Fibroblast of lung (primary cell): ENCODE results near the gene SIX3. TPM values are rescaled to one million over a fixed set of nuclear protein-coding genes. Genes with fewer than 3 reads are reported as not detected.

Experiments
- DNase-seq, 2 donors: peaks; one replicate each; pipeline versions ENCODE4 v3.0.0 to v3.0.0-alpha.2; 2010; ENCODE audit warnings: low read depth in 2 of 2
- H2AFZ ChIP-seq: 2 replicates; pipeline ENCODE4 v1.5.1; 2012; ENCODE audit warnings: low read length, control low read depth, inconsistent platforms
- H3K27ac ChIP-seq: 2 replicates; pipeline ENCODE4 v1.5.1; 2011; ENCODE audit warnings: low read length, control low read depth; ENCODE audit not compliant: insufficient read depth
- H3K27me3 ChIP-seq: 2 replicates; pipeline ENCODE4 v1.5.1; 2011; ENCODE audit warnings: mild to moderate bottlenecking, low read length; ENCODE audit not compliant: control insufficient read depth, insufficient read depth
- H3K36me3 ChIP-seq: 2 replicates; pipeline ENCODE4 v1.5.1; 2011; ENCODE audit warnings: low read length; ENCODE audit not compliant: control insufficient read depth, insufficient read depth
- H3K4me1 ChIP-seq: 2 replicates; pipeline ENCODE4 v1.5.1; 2011; ENCODE audit warnings: low read length; ENCODE audit not compliant: control insufficient read depth, insufficient read depth; ENCODE audit errors: extremely low read depth
- H3K4me2 ChIP-seq: 2 replicates; pipeline ENCODE4 v1.5.1; 2011; ENCODE audit warnings: low read length, control low read depth; ENCODE audit not compliant: insufficient read depth; ENCODE audit errors: extremely low read depth
- H3K4me3 ChIP-seq, 4 experiments: fragments of 200-600 bp in 1 of 4; sonication (generic) in 1 of 4; replicated peaks in 1 of 4; 2 replicates each; pipeline ENCODE4 v1.5.1; 2011 to 2016; ENCODE audit warnings: low read length in 4 of 4, low read depth in 3 of 4, mild to moderate bottlenecking in 3 of 4, control low read depth in 2 of 4, inconsistent platforms in 1 of 4, mixed read lengths in 1 of 4; ENCODE audit not compliant: insufficient read depth in 1 of 4; ENCODE audit errors: control extremely low read depth in 1 of 4
- H3K79me2 ChIP-seq: 2 replicates; pipeline ENCODE4 v1.5.1; 2012; ENCODE audit warnings: mild to moderate bottlenecking, low read length, inconsistent platforms; ENCODE audit not compliant: control insufficient read depth, insufficient read depth
- H3K9ac ChIP-seq: 2 replicates; pipeline ENCODE4 v1.5.1; 2011; ENCODE audit warnings: mild to moderate bottlenecking, low read length, control low read depth; ENCODE audit not compliant: insufficient read depth
- H3K9me3 ChIP-seq: 2 replicates; pipeline ENCODE4 v1.5.1; 2012; ENCODE audit warnings: low read depth, low read length; ENCODE audit not compliant: control insufficient read depth, insufficient read depth
- H4K20me1 ChIP-seq: 2 replicates; pipeline ENCODE4 v1.5.1; 2011; ENCODE audit warnings: low read length; ENCODE audit not compliant: control insufficient read depth, insufficient read depth; ENCODE audit errors: extremely low read depth
- CTCF ChIP-seq, 2 donors: IDR thresholded peaks in 1 of 2; conservative IDR thresholded peaks in 1 of 2; 1 replicate in 1 of 2; 2 replicates in 1 of 2; pipeline ENCODE4 v1.5.1; 2011 to 2012; ENCODE audit warnings: low read length in 2 of 2, control low read depth in 1 of 2, inconsistent platforms in 1 of 2, low read depth in 1 of 2, mild to moderate bottlenecking in 1 of 2
- EZH2 ChIP-seq: IDR thresholded peaks from 2 replicates; pipeline ENCODE4 v1.5.1; 2012; ENCODE audit warnings: low read length, control low read depth, mild to moderate bottlenecking; ENCODE audit errors: missing control alignments
- polyA plus RNA-seq, 2 donors: library from polyadenylated mRNA; depleted of rRNA in 1 of 2; stranded (reverse) in 1 of 2; unstranded in 1 of 2; fragments of >200 nt; gene quantifications; 2 replicates each; pipeline ENCODE4 v1.2.1, GENCODE V29; 2011 to 2012; ENCODE audit warnings: missing spikeins in 1 of 2
- total RNA-seq: library from RNA; depleted of rRNA; stranded (reverse); fragments of >200 nt; gene quantifications from 2 replicates; pipeline ENCODE4 v1.2.1, GENCODE V29; 2014

SIX3 gene
- total and polyA plus RNA-seq, 2 donors (not counting 1 experiment from before 2014, with no cell fraction given) = not detected

GRCh38 chr2:44960871-44961270, 19.4 kb downstream of the SIX3 start:
- DNase-seq = no peak
- H3K9ac ChIP-seq = no peak overlapping the region
- no peak overlapping the region for H3K27ac ChIP-seq
- H3K27me3 ChIP-seq = no peaks in the 10 kb centered on the region
- no peak overlapping the region for H3K4me3 ChIP-seq
- H3K4me1 ChIP-seq = peaks cover 15% of the 10 kb centered on the region
- H3K4me2 ChIP-seq = no peak overlapping the region
- H3K36me3 ChIP-seq = no peaks in the 10 kb centered on the region
- no peaks in the 10 kb centered on the region for H3K9me3 ChIP-seq
- no peak overlapping the region for H2AFZ ChIP-seq
- TF ChIP-seq CTCF (conservative IDR thresholded peaks at IDR 0.05 in 1 of 2, IDR thresholded peaks at IDR 0.05 in 1 of 2; ENCODE audit: low read depth in 1 of 2, low read length in 2 of 2) = no peak
- no peak for TF ChIP-seq EZH2
- no peaks in the 10 kb centered on the region for H3K79me2 ChIP-seq
- H4K20me1 ChIP-seq = no peaks in the 10 kb centered on the region

GRCh38 chr2:44962176-44962695, 20.7 kb downstream of the SIX3 start:
- Histone ChIP-seq H3K4me3 (no peak overlapping the region), H2AFZ (no peak overlapping the region), H3K9me3 (no peaks in the 10 kb centered on the region), H3K4me1 (peaks cover 8% of the 10 kb centered on the region), H3K27ac (no peak overlapping the region), H3K4me2 (no peak overlapping the region), H3K36me3 (no peaks in the 10 kb centered on the region), H3K27me3 (no peaks in the 10 kb centered on the region), H4K20me1 (no peaks in the 10 kb centered on the region), H3K79me2 (no peaks in the 10 kb centered on the region), H3K9ac (no peak overlapping the region)
- no peak for TF ChIP-seq EZH2
- TF ChIP-seq CTCF (conservative IDR thresholded peaks at IDR 0.05 in 1 of 2, IDR thresholded peaks at IDR 0.05 in 1 of 2; ENCODE audit: low read depth in 1 of 2, low read length in 2 of 2) = no peak
- no peak for DNase-seq

- Histone ChIP-seq H3K4me3 (no peak overlapping the region), H3K4me2 (no peak overlapping the region), H2AFZ (no peak overlapping the region), H3K9me3 (no peaks in the 10 kb centered on the region), H3K9ac (no peak overlapping the region), H3K27ac (no peak overlapping the region), H4K20me1 (no peaks in the 10 kb centered on the region), H3K79me2 (no peaks in the 10 kb centered on the region), H3K36me3 (no peaks in the 10 kb centered on the region), H3K27me3 (no peaks in the 10 kb centered on the region), H3K4me1 (peaks cover 3% of the 10 kb centered on the region)
- TF ChIP-seq EZH2 (no peak), CTCF (conservative IDR thresholded peaks at IDR 0.05 in 1 of 2, IDR thresholded peaks at IDR 0.05 in 1 of 2; ENCODE audit: low read depth in 1 of 2, low read length in 2 of 2) (peak; percentile 7 to 26)
- DNase-seq = no peak
Measured at GRCh38 chr2:44964752-44965236, 23.3 kb downstream of the SIX3 start.
